ENCODE measurements around the gene IRAK1. TPM values are rescaled to one million over a fixed set of nuclear protein-coding genes. Genes with fewer than 3 reads are reported as not detected.

Gene IRAK1
- polyA plus RNA-seq, 1 of the 3 experiments (the other 2 are of a cell fraction), result 68.5 TPM

DNA sequence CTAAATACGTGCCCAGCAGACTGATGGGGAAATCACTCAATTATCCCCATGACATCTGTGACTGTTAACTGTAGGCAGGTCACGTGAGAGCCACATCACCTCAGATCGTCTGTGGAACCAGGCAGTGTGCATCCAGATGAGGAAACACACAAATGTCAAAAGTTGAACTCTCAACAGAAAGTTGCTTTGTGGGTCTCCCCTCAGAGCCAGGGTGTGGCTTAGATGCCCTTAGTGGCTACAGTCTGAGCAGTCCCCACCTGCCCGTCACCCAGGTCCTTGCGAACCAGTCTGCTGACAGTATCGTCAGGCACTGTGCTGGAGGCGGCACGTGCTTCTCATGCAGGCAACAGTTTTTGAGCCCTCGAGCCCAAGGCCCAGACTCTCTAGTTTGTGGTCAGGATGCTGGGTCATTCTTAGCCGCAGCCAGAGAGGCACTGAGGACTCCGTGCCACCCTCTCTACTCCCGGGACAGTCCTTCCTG lies 36.3 kb downstream of the IRAK1 start:
- ChIA-PET POLR2A (no interaction called here), CTCF (no interaction called here)
- no peak overlapping the region for H3K9ac ChIP-seq
- H3K9me3 ChIP-seq, result no peaks in the 10 kb centered on the region
- no peaks in the 10 kb centered on the region for H3F3A ChIP-seq (replicated peaks; ENCODE audit: insufficient read depth)
- 84% methylated on average over 3 of the region's 12 CpGs for WGBS (ENCODE audit: low lambda C conversion rate)
- no peak for DNase-seq
- H3K27ac ChIP-seq (ENCODE audit: low read depth in 2 of 2, low read length in 1 of 2), result no peak overlapping the region
- H3K9me2 ChIP-seq, result no peaks in the 10 kb centered on the region
- H3K4me1 ChIP-seq (ENCODE audit: control insufficient read depth in 1 of 2, insufficient read depth in 2 of 2, low read depth in 1 of 2, low read length in 1 of 2), result peaks cover 0 to 3% of the 10 kb centered on the region in 2 experiments; a peak in 1 of 4 replicates
- no peak overlapping the region for H2AFZ ChIP-seq (ENCODE audit: low read depth)
- TF ChIP-seq RCOR1 (IDR thresholded peaks at IDR 0.05; ENCODE audit: low read length), result no peak
- TF ChIP-seq, protein P1, sequence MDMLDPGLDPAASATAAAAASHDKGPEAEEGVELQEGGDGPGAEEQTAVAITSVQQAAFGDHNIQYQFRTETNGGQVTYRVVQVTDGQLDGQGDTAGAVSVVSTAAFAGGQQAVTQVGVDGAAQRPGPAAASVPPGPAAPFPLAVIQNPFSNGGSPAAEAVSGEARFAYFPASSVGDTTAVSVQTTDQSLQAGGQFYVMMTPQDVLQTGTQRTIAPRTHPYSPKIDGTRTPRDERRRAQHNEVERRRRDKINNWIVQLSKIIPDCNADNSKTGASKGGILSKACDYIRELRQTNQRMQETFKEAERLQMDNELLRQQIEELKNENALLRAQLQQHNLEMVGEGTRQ (IDR thresholded peaks at IDR 0.05; ENCODE audit: borderline replicate concordance, low read depth, low read length), result no peak
- TF ChIP-seq, protein P2, sequence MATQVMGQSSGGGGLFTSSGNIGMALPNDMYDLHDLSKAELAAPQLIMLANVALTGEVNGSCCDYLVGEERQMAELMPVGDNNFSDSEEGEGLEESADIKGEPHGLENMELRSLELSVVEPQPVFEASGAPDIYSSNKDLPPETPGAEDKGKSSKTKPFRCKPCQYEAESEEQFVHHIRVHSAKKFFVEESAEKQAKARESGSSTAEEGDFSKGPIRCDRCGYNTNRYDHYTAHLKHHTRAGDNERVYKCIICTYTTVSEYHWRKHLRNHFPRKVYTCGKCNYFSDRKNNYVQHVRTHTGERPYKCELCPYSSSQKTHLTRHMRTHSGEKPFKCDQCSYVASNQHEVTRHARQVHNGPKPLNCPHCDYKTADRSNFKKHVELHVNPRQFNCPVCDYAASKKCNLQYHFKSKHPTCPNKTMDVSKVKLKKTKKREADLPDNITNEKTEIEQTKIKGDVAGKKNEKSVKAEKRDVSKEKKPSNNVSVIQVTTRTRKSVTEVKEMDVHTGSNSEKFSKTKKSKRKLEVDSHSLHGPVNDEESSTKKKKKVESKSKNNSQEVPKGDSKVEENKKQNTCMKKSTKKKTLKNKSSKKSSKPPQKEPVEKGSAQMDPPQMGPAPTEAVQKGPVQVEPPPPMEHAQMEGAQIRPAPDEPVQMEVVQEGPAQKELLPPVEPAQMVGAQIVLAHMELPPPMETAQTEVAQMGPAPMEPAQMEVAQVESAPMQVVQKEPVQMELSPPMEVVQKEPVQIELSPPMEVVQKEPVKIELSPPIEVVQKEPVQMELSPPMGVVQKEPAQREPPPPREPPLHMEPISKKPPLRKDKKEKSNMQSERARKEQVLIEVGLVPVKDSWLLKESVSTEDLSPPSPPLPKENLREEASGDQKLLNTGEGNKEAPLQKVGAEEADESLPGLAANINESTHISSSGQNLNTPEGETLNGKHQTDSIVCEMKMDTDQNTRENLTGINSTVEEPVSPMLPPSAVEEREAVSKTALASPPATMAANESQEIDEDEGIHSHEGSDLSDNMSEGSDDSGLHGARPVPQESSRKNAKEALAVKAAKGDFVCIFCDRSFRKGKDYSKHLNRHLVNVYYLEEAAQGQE (IDR thresholded peaks at IDR 0.05; ENCODE audit: low read depth, low read length), result no peak
- TF ChIP-seq ELF1 (IDR thresholded peaks at IDR 0.05), result no peak
- no peak for TF ChIP-seq FOXJ3 (CRISPR knock-in tag; IDR thresholded peaks at IDR 0.05)
- no peak for TF ChIP-seq MEF2A (IDR thresholded peaks at IDR 0.05; ENCODE audit: borderline replicate concordance, low read depth)
- TF ChIP-seq CHD2 (IDR thresholded peaks at IDR 0.05; ENCODE audit: low read length, partially characterized antibody), result no peak
- TF ChIP-seq, protein P3, sequence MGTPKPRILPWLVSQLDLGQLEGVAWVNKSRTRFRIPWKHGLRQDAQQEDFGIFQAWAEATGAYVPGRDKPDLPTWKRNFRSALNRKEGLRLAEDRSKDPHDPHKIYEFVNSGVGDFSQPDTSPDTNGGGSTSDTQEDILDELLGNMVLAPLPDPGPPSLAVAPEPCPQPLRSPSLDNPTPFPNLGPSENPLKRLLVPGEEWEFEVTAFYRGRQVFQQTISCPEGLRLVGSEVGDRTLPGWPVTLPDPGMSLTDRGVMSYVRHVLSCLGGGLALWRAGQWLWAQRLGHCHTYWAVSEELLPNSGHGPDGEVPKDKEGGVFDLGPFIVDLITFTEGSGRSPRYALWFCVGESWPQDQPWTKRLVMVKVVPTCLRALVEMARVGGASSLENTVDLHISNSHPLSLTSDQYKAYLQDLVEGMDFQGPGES (IDR thresholded peaks at IDR 0.05; ENCODE audit: low read depth, low read length), result no peak
- TF ChIP-seq JUND (IDR thresholded peaks at IDR 0.05), result no peak
- TF ChIP-seq FOXM1 (IDR thresholded peaks at IDR 0.05; ENCODE audit: low read depth), result no peak
- TF ChIP-seq FOSL2 (IDR thresholded peaks at IDR 0.05; ENCODE audit: borderline replicate concordance, low read depth), result no peak
- TF ChIP-seq TAF1 (IDR thresholded peaks at IDR 0.05; ENCODE audit: borderline replicate concordance, low read depth, low read length), result no peak
- no peak for TF ChIP-seq GATA2 (CRISPR knock-in tag; IDR thresholded peaks at IDR 0.05)
- TF ChIP-seq MXI1 (IDR thresholded peaks at IDR 0.05; ENCODE audit: low read depth, low read length), result no peak
- no peak for TF ChIP-seq TEAD4 (IDR thresholded peaks at IDR 0.05; ENCODE audit: borderline replicate concordance, insufficient read depth)
- TF ChIP-seq, protein P4, sequence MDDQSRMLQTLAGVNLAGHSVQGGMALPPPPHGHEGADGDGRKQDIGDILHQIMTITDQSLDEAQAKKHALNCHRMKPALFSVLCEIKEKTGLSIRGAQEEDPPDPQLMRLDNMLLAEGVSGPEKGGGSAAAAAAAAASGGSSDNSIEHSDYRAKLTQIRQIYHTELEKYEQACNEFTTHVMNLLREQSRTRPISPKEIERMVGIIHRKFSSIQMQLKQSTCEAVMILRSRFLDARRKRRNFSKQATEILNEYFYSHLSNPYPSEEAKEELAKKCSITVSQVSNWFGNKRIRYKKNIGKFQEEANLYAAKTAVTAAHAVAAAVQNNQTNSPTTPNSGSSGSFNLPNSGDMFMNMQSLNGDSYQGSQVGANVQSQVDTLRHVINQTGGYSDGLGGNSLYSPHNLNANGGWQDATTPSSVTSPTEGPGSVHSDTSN (IDR thresholded peaks at IDR 0.05), result no peak
- no peak for TF ChIP-seq YY1 (IDR thresholded peaks at IDR 0.05; ENCODE audit: low read depth)
- H3K79me2 ChIP-seq (ENCODE audit: insufficient read depth), result no peaks in the 10 kb centered on the region
- peaks cover 3% of the 10 kb centered on the region; the same call in 1 of the 2 replicates for H4K20me1 ChIP-seq (ENCODE audit: insufficient read depth)
- H3K36me3 ChIP-seq (replicated peaks in 1 of 2; ENCODE audit: control insufficient read depth in 1 of 2, insufficient read depth in 2 of 2, low read length in 1 of 2), result no peaks in the 10 kb centered on the region
- no peak overlapping the region for H3K4me2 ChIP-seq
- no peak overlapping the region for H3K4me3 ChIP-seq (ENCODE audit: low read depth in 2 of 2, low read length in 1 of 2)
- 0 out of 2 replicates have a peak, but pooled peaks cover 5% of the 10 kb centered on the region for H3K27me3 ChIP-seq (ENCODE audit: insufficient read depth)
